Spleen (tissue), 11 donors: ENCODE data around the gene GJA10. TPM values are rescaled to one million over a fixed set of nuclear protein-coding genes. Genes with fewer than 3 reads are reported as not detected.
A peak's percentile ranks its signal among the peaks of the same experiment; 100 is the strongest.

Source experiments
- DNase-seq: peaks from one replicate; pipeline ENCODE4 v3.0.0-alpha.2; 2020
- H3K27ac ChIP-seq, 8 donors: fragments of 200-600 bp; sonication (generic) in 7 of 8; 1 replicate in 4 of 8; 2 replicates in 4 of 8; pipeline versions ENCODE4 v1.5.0 to v1.8.0; 2016 to 2021; ENCODE audit warnings: inconsistent platforms in 4 of 8, mild to moderate bottlenecking in 4 of 8, moderate library complexity in 1 of 8
- H3K27me3 ChIP-seq, 7 donors: fragments of 200-600 bp; sonication (generic) in 6 of 7; replicated peaks in 1 of 7; 1 replicate in 4 of 7; 2 replicates in 3 of 7; pipeline versions ENCODE4 v1.5.0 to v1.8.0; 2016 to 2021; ENCODE audit warnings: inconsistent platforms in 3 of 7, mild to moderate bottlenecking in 1 of 7
- H3K36me3 ChIP-seq, 6 donors: fragments of 200-600 bp; sonication (generic) in 5 of 6; 1 replicate in 4 of 6; 2 replicates in 2 of 6; pipeline versions ENCODE4 v1.5.0 to v1.8.0; 2016 to 2021; ENCODE audit warnings: inconsistent platforms in 2 of 6
- H3K4me1 ChIP-seq, 6 donors: fragments of 200-600 bp; sonication (generic) in 5 of 6; 1 replicate in 3 of 6; 2 replicates in 3 of 6; pipeline versions ENCODE4 v1.5.0 to v1.8.0; 2016 to 2021; ENCODE audit warnings: inconsistent platforms in 3 of 6
- H3K4me3 ChIP-seq, 8 donors: fragments of 200-600 bp; sonication (generic) in 7 of 8; 1 replicate in 4 of 8; 2 replicates in 4 of 8; pipeline versions ENCODE4 v1.5.0 to v1.8.0; 2016 to 2021; ENCODE audit warnings: inconsistent platforms in 4 of 8, mild to moderate bottlenecking in 4 of 8, moderate library complexity in 2 of 8
- H3K9me3 ChIP-seq, 8 donors: fragments of 200-600 bp; sonication (generic) in 7 of 8; 1 replicate in 4 of 8; 2 replicates in 4 of 8; pipeline versions ENCODE4 v1.5.0 to v1.8.0; 2016 to 2021; ENCODE audit warnings: inconsistent platforms in 4 of 8
- POLR2A ChIP-seq, 3 donors: fragments of 450-650 bp; IDR thresholded peaks; one replicate each; pipeline ENCODE4 v1.5.1; 2017; ENCODE audit warnings: antibody characterized with exemption in 3 of 3, mild to moderate bottlenecking in 1 of 3
- POLR2AphosphoS5 ChIP-seq, 3 donors: sonication (generic); formaldehyde crosslinking; IDR thresholded peaks; one replicate each; pipeline ENCODE4 v1.5.1; 2017; ENCODE audit warnings: antibody characterized with exemption in 3 of 3
- WGBS, 5 donors: extraction: QIAGEN DNeasy Blood & Tissue Kit in 3 of 5; methylation state at CpG; one replicate each; pipeline versions ENCODE4 v1.1.5 to v1.1.7; 2013 to 2018; 5-methylcytosine and 5-hydroxymethylcytosine counted together
- intact Hi-C: fragments of 100-400 bp; cut with DNase I; formaldehyde crosslinking; loops from one replicate; pipeline ENCODE4 v1.15.0; 2023; ENCODE audit warnings: low total_unique reads
- polyA plus RNA-seq, 3 donors: library from polyadenylated mRNA; stranded (reverse); fragments of 200-250 nt; gene quantifications; one replicate each; pipeline ENCODE4 v1.2.1, GENCODE V29; 2013
- small RNA-seq, 4 donors: library from RNA; depleted of rRNA; stranded (forward); fragments of <200 nt; gene quantifications; one replicate each; pipeline ENCODE3, GENCODE V24; 2016
- total RNA-seq, 7 donors: library from RNA; depleted of rRNA in 3 of 7; stranded (reverse); fragments of >200 nt in 3 of 7; fragmentation: NEBNext Ultra II Directional in 4 of 7; extraction: Animal tissue kit (Norgen Biotek cat#: 25700) in 4 of 7; gene quantifications; one replicate each; pipeline versions ENCODE4 v1.1.0 to v1.2.1, GENCODE V29; 2016 to 2021
- TF ChIP-seq, protein P1 (sequence below), 11 experiments: fragments of 200-600 bp in 7 of 11; fragments of 450-650 bp in 4 of 11; sonication (generic) in 4 of 11; IDR thresholded peaks in 8 of 11; conservative IDR thresholded peaks in 3 of 11; 1 replicate in 7 of 11; 2 replicates in 4 of 11; pipeline versions ENCODE4 v1.4.0 to v1.8.0; 2016 to 2021; ENCODE audit warnings: antibody characterized with exemption in 11 of 11, inconsistent platforms in 4 of 11, mild to moderate bottlenecking in 1 of 11
- donor health status: healthy with polysubstance abuse.
- donor health status: DM: no; HTN: no; CAD: no; lungs with moderate emphysema.
- donor health status: DM: no; HTN: no; CAD: no.
- donor health status: Bipolar disorder and iron deficiency.
- donor health status: healthy.
- donor health status: DM: no; HTN: no; CAD: no.
- donor health status: DM: yes; HTN: yes; CAD: no.

GJA10 gene
- total and polyA plus RNA-seq, 10 donors, result not detected

DNA sequence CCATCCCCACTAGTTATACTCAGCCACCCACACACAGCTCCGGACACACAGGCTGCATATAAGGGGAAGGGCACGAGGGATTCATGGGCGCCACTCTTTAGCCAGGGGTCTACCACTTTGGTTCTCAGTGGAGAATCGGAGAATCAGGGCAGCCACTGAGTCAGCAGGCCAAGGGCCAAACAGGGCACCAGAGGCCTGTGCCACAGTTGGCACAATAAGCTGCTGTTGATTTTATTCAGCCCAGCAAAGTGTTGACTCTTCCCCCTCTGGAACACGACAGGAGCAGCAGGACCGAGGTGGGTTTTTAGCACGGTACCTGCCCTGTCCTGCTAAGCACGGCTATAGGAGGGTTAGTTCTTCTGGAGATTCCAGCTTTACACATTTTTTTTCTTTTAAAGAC, 48.3 kb downstream of the GJA10 start:
- DNase-seq, result no peak
- intact Hi-C loops, result loop anchor here (10.0 kb wide), 1 partner anchor 452 kb away; no protein-coding TSS in a partner anchor
- no peak overlapping the region for H3K4me3 ChIP-seq
- TF ChIP-seq, protein P1, sequence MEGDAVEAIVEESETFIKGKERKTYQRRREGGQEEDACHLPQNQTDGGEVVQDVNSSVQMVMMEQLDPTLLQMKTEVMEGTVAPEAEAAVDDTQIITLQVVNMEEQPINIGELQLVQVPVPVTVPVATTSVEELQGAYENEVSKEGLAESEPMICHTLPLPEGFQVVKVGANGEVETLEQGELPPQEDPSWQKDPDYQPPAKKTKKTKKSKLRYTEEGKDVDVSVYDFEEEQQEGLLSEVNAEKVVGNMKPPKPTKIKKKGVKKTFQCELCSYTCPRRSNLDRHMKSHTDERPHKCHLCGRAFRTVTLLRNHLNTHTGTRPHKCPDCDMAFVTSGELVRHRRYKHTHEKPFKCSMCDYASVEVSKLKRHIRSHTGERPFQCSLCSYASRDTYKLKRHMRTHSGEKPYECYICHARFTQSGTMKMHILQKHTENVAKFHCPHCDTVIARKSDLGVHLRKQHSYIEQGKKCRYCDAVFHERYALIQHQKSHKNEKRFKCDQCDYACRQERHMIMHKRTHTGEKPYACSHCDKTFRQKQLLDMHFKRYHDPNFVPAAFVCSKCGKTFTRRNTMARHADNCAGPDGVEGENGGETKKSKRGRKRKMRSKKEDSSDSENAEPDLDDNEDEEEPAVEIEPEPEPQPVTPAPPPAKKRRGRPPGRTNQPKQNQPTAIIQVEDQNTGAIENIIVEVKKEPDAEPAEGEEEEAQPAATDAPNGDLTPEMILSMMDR (IDR thresholded peaks at IDR 0.05 in 8 of 11, conservative IDR thresholded peaks at IDR 0.05 in 3 of 11), result no peak
- TF ChIP-seq POLR2A (IDR thresholded peaks at IDR 0.05), result no peak
- no peak for TF ChIP-seq POLR2AphosphoS5 (IDR thresholded peaks at IDR 0.05)
- H3K36me3 ChIP-seq, result peaks cover 0 to 17% (median 0%) of the 10 kb centered on the region in 6 donors
- WGBS, 5 donors, result 91 to 99% (median 97%) methylated on average over 8 of the region's 8 CpGs
- H3K9me3 ChIP-seq, result peaks cover 0 to 4% (median 0%) of the 10 kb centered on the region in 8 donors
- H3K27me3 ChIP-seq, result no peaks in the 10 kb centered on the region
- peaks cover 0 to 9% (median 0%) of the 10 kb centered on the region in 6 donors for H3K4me1 ChIP-seq
- no peak overlapping the region for H3K27ac ChIP-seq

DNA sequence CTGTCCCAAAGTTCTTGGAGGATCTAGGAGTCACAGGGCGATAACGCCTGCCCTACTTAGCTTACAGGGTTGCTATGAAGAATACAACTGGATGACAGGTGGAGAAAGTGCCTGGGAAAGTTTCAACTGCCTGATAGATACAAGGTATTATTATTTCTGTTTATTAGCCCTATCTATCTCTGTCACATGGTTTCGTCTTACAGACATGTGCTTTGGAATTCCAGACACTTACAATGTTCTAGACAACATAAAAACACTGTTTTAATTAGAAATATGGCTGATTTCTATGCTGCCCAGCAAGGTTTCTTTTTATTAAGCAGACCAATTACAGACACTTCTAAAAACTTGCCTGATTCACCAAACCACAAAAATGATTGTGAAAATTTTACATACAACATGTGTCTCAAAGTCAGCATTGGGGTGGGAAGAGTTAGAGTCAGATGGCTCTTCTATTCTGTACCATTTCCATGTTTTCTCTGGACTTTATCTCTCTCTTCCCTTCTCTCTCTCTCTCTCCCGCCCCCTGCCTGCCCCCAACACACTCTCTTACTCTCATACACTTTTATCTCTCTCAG, 50.0 kb downstream of the GJA10 start:
- H3K27me3 ChIP-seq, result no peaks in the 10 kb centered on the region
- intact Hi-C loops, result loop anchor here (10.0 kb wide), 1 partner anchor 451 kb away; no protein-coding TSS in a partner anchor
- peaks cover 0 to 27% (median 0%) of the 10 kb centered on the region in 6 donors for H3K36me3 ChIP-seq
- no peak overlapping the region for H3K27ac ChIP-seq
- WGBS, 5 donors, result 90 to 96% (median 91%) methylated on average over 4 of the region's 4 CpGs
- DNase-seq, result no peak
- H3K4me3 ChIP-seq, result no peak overlapping the region
- H3K4me1 ChIP-seq, result peaks cover 0 to 9% (median 0%) of the 10 kb centered on the region in 6 donors
- peaks cover 0 to 4% (median 0%) of the 10 kb centered on the region in 8 donors for H3K9me3 ChIP-seq
- TF ChIP-seq POLR2AphosphoS5 (IDR thresholded peaks at IDR 0.05) (no peak), POLR2A (IDR thresholded peaks at IDR 0.05) (no peak)
- TF ChIP-seq, protein P1 (IDR thresholded peaks at IDR 0.05 in 8 of 11, conservative IDR thresholded peaks at IDR 0.05 in 3 of 11), result no peak

DNA sequence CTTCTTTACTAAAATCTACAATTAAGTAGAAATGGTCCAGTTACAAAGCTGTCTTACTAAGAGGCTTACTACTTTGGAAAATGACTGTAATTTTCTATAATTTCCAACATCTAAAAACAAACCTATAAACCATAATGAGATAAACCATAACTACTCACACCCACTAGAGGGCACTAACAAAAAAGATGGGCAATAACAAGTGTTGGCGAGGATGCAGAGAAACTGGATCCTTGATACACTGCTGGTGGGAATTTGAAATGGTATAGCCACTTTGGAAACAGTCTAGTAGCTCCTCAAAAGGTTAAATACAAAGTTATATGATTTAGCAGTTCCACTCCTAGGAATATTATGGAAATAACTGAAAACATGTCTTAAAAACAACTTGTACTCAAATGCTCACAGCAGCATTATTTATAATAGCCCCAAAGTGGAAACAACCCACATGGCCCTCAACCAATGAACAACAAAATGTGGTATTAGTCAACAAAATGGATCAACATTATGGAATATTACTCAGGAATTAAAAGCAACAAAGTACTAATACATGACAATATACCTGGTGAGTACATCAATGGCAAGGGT, 50.6 kb downstream of the GJA10 start:
- H3K4me3 ChIP-seq, result no peak overlapping the region
- WGBS, 5 donors, result 73 to 88% (median 85%) methylated on average over 1 of the region's 1 CpG
- H3K9me3 ChIP-seq, result peaks cover 0 to 4% (median 0%) of the 10 kb centered on the region in 8 donors
- H3K27me3 ChIP-seq, result no peaks in the 10 kb centered on the region
- no peak for DNase-seq
- H3K36me3 ChIP-seq, result peaks cover 0 to 34% (median 0%) of the 10 kb centered on the region in 6 donors
- intact Hi-C loops, result loop anchor here (10.0 kb wide), 1 partner anchor 450 kb away; no protein-coding TSS in a partner anchor
- no peak overlapping the region for H3K27ac ChIP-seq
- H3K4me1 ChIP-seq, result peaks cover 0 to 9% (median 0%) of the 10 kb centered on the region in 6 donors
- TF ChIP-seq POLR2AphosphoS5 (IDR thresholded peaks at IDR 0.05) (no peak), POLR2A (IDR thresholded peaks at IDR 0.05) (no peak)
- TF ChIP-seq, protein P1 (IDR thresholded peaks at IDR 0.05 in 8 of 11, conservative IDR thresholded peaks at IDR 0.05 in 3 of 11), result peak in 6 of 11 experiments; percentile 13 to 57 (median 46)

Small RNAs within 50 kb of the gene (small RNA-seq; reads per million reads assigned to genes)
- gene RF00019, result 0 reads per million in 4 donors

Other genes starting within 250 kb of the GJA10 start
- 10 to 100 TPM; 23.0 to 56.3 (median 38.5) TPM for gene MDN1, start 74.7 kb upstream of the GJA10 start, total RNA-seq
- gene MDN1, start 74.7 kb upstream of the GJA10 start, polyA plus RNA-seq, result 10 to 100 TPM; 25.5 to 40.9 (median 26.5) TPM
- 10 to 100 TPM; 16.6 to 27.8 (median 19.9) TPM for gene CASP8AP2, start 64.6 kb upstream of the GJA10 start, total RNA-seq
- 1 to 10 TPM; 6.1 to 6.7 (median 6.5) TPM for gene CASP8AP2, start 64.6 kb upstream of the GJA10 start, polyA plus RNA-seq